GM21367 (cell line): ENCODE measurements around the gene ARL6IP4.

Source experiments
- ATAC-seq: cut with Tn5 transposase; IDR thresholded peaks from one replicate; pipeline ENCODE4 v1.9.1; 2021; ENCODE audit not compliant: unreplicated experiment

Gene ARL6IP4

GRCh38 chr12:122989874-122990419 lies 9.5 kb downstream of the ARL6IP4 start:
- ATAC-seq: no peak

DNA sequence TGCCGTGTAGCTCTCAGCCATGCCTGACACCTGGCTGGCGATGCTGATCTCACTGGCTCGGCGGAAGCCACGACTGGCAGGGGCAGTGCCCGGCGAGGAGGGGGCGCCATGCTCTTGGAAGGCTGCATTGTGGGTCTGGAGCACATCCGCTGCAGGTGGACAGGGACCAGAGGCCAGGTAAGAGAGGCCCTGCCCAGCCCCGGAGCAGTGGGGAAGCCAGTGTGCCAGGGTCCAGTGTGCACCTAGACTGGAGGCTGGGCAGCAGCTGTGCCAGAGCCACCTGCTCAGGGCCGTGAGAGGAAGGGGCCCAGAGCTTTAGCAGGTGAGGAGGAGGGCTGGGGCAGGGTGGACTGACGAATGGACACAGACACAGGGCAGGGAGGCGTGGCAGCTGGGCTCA lies 10.1 kb downstream of the ARL6IP4 start:
- no peak for ATAC-seq

GRCh38 chr12:122990961-122991622 lies 10.6 kb downstream of the ARL6IP4 start:
- ATAC-seq: no peak

DNA sequence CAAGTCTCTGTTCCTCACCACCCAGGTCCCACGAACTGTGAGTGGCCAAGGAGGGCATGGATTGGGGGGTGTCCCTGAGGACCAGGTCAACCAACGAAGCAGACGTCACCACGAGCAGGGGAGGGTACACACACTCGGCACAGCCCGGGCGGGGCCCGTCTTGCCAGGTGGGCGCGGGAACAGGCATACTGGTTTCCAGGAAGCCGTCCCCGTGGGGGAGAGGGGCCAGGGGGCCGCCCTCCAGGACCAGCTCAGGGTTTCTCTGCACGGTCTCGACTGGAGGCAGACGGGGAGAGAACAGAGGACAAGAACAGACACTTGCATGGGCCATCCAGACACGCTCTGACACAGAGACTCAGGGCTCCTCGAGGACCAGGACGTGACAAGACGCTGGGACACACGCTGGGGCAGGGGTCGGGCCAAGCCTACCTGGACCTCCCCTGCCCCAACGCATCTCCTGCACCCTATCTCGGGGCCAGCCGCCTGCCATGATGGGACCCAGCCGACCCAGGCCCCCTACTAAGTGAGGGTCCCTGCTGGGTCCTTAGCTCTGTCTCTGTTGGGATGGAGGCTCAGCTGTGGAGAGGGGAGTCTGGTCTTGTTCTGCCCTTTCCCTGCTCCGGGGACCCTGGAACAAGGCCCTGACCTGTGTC lies 11.3 kb downstream of the ARL6IP4 start:
- ATAC-seq: no peak

- no peak for ATAC-seq
Observed at GRCh38 chr12:122992386-122992785, 11.9 kb downstream of the ARL6IP4 start.

DNA sequence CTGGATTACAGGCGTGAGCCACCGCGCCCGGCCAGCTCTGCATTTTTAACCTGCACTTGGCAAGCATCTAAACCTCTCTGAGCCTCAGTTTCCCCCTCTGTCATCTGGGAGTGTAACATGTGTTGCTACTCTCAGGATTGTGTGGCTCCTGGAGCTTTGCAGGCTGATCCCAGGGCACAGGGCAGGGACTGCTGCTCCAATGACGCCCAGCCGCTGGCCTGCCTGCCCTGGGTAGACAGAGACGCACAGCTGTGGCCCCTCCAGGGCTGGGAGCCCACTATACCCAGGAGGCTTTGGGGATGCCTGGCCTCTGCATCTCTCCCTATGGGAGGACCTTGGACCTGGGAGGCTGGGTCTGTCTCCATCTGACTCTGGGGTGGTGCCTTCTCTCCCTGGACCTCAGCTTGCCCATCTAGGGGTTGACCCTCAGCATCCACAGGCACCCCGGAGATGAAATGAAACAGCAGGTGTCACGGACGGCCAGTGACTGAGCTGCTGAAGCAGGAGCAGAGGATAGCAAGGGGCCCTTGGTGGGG lies 13.7 kb downstream of the ARL6IP4 start:
- no peak for ATAC-seq

DNA sequence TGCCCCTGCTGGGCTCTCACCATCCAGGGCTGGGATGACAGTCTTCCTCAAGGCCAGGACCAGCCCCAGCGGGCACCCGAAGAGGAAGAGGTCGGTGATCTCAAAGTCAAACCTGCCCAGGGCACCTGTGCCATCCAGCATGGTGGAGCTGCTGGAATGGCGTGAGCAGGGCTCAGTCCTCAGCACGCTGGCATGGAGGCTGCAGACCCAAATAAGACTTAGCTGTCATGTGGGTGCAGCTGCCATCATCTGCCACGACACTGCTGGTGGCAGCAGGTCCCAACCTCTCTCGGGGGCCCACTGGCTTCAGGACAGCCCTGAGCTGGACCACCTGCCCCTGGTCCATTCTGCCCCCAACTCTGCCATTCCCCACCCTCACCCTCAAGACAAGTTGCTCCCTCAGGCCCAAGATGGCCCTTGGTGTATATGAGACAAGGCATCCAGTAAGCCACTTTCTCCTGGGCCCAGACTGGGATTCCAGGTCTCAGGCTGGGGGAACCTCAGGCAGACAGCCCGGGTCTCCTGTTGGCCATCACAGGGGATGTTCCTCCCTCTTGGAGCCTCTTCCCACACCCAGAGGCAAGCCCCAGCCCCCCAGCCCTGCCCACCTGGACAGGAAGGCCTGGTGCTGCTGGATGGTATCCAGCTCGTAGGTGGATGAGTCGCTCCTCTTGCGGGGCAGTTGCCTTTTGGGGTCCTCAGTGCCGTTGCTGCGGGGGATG lies 14.5 kb downstream of the ARL6IP4 start:
- no peak for ATAC-seq

- ATAC-seq: no peak
Observed at GRCh38 chr12:122995503-122996187, 15.2 kb downstream of the ARL6IP4 start.

GRCh38 chr12:122996188-122996601 lies 15.7 kb downstream of the ARL6IP4 start:
- no peak for ATAC-seq

- no peak for ATAC-seq
Observed at GRCh38 chr12:122996621-122997342, 16.3 kb downstream of the ARL6IP4 start.

GRCh38 chr12:122997343-122998250 lies 17.1 kb downstream of the ARL6IP4 start:
- ATAC-seq: no peak

DNA sequence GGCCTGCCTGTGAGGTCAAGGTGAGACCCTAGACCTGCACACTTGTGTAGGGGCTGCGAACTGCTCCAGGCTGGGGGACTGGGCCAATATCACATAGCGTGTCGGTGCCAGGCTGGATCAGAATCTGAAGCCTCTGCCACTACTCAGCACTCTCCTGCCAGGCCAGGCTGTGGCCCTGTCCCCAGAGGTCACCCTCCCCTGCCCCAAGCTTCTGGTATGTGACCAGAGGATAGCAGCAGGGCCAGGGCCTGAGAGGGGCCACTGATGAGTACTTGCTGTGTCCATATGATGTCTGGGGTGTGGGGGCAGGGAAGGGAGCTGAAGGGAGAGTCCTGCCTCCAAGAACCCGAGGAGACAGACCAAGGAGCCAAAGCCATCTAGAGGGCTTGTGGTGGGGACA lies 17.8 kb downstream of the ARL6IP4 start:
- no peak for ATAC-seq

GRCh38 chr12:122999196-122999946 lies 18.9 kb downstream of the ARL6IP4 start:
- ATAC-seq: no peak

DNA sequence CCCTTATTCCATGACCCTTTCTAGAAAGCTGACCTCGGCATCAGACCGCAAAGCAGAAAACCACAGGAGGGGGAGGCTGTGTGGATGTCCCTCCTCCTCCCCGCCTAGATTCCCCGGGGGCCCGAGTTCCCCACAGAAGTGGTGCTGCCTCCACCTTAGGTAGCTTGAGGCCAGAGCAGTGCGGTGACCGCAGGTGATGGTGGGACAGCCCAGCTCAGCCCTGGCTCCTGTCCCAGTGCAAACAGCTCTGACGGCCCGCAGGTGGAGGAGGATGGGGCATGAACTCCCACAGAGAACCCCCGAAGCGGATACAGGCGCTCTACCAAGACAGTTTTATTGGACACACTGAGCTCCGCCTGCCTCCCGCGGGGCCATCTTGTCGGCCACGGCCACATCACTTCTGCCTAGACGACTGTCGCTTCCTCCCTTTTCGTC lies 19.5 kb downstream of the ARL6IP4 start:
- ATAC-seq: no peak

- no peak for ATAC-seq
Observed at GRCh38 chr12:123000578-123000977, 20.1 kb downstream of the ARL6IP4 start.

GRCh38 chr12:123001464-123001863 lies 21.0 kb downstream of the ARL6IP4 start:
- no peak for ATAC-seq

- ATAC-seq: no peak
Observed at GRCh38 chr12:123003257-123003656, 22.8 kb downstream of the ARL6IP4 start.

DNA sequence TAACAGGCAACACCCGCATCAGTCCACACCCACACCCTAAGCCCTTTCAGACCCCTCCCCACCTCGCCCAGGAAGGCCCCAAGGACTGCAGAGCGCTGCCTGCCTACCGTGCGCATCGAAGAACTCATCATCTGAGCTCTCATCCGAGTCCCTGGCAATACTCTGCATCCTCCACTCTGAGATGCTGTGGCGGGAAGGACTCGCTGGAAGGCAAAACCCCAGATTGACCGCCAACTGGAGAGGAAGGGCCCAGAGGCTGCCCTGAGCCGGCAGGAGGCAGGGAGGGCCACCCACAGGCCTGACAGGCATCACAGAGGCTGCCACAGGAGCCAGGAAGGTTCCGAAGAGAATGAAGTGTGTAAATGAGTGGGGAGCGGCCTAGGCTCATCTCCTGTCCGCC lies 23.8 kb downstream of the ARL6IP4 start:
- ATAC-seq: no peak
